Measurements from ENCODE around the gene RNF8.
"Not testable (repeated sequence)": the region's sequence is repeated elsewhere in the genome, so short reads cannot be mapped to it uniquely, and the experiment has no call there.

Gene RNF8

GRCh38 chr6:37442416-37443215, 88.8 kb downstream of the RNF8 start:
- no peak for DNase-seq

DNA sequence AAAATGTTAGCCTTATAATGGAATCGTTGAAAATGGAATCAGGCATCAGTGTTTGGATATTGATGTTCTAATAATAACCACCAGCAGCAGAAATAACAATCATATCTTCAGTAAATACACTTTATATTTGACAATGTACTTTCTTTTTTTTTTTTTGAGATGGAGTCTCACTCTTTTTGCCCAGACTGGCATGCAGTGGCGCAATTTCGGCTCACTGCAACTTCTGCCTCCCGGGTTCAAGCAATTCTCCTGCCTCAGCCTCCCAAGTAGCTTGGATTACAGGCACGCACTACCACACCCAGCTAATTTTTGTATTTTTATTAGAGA, 89.4 kb downstream of the RNF8 start:
- DNase-seq: not testable (repeated sequence)
